CD4-positive, alpha-beta T cell treated with Interferon alpha-2 for 1 hour (primary cell): ENCODE results near the gene FTO.

Experiments
- DNase-seq, 2 donors: peaks; one replicate each; pipeline ENCODE4 v3.0.0-alpha.2; 2020 to 2022

Gene FTO

DNA sequence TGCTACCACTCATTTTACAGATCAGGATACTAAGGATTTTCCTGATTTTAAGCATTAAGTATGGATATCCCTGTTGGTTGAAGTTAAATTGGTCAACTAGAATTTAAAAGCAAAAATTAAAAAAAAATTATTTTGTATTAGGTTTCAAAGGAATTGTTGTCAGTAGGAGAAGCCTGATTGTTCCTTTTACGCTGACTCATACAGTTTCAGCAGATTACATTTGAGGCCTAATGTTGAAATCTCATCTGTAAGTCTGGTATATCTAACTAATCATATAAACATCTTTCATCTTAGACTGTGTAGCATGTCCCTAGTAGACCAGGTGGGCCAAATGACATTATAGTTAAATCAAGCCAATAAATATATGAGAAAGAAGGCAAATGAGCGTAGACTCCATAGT is 83.5 kb downstream of the FTO start:
- no peak for DNase-seq

DNA sequence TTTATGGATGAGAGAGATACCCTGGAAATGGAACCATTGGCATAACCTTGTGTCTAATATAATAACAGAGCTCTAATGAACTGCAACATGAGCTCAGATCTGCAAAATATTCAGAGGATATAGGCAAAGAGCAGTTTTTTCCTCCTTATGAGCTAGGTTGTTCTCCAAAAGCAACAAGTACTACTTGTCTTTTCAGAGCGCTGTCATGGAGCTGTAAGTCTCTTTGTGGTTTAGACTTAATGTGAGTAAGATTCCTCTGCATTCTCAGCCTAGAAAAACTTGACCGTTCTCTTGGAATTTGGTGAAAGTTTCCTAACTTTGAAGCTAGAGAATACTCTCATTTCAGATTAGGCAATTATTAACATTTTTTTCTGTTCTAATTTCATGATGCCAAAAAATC is 85.2 kb downstream of the FTO start:
- no peak for DNase-seq

DNA sequence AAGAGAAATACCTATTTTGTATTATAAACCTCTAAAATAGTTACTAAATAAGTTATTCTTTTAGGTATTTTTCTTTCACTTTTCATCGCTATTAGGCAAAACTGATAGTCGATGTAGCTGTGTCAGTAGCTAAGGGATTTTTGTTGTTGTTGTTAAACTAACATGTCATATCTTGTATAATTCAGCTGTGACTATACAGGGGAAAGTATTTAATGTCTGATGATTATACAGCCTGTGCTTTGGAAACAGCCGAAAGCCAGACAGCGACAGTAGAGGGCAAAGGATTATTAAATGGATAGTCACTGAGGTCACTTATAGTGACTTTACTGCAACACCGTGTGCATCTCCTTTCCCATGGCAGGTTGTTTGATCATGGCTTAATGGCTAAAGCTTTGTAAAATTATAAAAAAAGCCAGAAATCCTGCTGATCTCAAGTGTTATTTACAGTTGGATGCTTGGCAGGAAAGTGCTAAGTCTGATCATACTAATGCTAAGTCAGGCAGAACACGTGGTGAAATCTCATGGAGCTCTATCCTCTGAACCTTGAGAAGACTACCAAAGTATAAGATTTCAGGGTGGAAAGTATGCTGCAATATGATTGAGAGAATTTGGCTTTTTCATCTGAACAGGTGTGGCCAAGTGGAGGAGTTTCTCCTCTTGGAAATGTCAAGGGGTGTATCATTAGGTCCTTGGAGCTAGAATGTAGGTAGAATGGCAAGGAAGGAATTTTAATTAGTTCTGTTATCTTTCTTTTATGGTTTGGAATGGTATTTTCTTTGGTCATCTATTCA is 88.4 kb downstream of the FTO start:
- DNase-seq: no peak

DNA sequence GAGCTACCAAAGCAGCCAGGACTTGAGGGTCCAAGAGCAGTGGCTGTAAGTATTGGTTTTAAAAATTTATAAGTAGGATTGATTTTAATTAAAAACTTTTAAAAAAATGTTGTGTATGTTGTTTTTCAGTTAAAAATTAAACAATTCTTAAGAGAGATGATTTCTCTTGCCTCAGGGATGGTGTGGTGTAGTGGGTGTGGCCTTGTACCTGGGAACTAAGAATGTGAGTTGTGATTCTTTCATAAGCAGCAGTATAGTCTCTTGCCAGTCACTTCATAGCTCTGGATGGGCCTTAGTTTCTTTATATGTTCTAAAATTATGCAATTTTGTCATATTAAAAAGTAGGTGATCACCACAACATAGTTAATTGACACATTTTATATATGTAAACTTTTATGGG is 99.5 kb downstream of the FTO start:
- DNase-seq: no peak

DNA sequence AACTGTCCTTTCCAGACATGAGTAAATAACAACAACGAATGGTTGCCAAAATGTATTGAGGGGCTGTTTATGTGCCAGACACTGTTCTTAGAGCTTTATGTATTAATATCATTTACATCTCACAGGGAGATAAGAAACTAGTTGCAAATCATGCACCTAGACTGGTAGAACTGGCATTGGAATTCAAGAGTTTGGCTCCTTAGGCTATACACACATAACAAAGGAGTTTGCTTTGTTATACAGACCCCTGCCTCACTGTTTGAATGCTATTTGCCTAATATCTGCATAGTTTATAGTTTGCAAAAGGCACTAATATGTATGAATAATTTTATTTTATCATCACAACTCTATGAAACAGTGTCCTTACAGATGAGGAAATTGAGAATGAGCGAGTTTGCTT is 100.0 kb downstream of the FTO start:
- DNase-seq: no peak

DNA sequence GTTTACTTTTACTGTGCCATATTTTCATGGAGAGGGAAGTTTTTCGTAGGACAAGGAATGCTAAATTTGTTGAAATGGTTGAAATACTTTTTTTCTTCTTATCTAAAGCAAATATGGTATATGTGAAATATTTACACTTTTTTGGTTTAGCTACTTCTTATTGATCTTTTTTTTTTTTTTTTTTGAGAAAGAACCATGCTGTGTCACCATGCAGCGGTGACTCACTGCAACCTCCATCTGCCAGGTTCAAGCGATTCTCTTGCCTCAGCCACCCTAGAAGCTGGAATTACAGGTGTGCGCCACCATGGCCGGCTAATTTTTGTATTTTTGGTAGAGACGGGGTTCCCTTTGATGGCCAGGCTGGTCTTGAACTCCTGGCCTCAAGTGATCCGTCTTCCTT is 100.5 kb downstream of the FTO start:
- DNase-seq: no peak

DNA sequence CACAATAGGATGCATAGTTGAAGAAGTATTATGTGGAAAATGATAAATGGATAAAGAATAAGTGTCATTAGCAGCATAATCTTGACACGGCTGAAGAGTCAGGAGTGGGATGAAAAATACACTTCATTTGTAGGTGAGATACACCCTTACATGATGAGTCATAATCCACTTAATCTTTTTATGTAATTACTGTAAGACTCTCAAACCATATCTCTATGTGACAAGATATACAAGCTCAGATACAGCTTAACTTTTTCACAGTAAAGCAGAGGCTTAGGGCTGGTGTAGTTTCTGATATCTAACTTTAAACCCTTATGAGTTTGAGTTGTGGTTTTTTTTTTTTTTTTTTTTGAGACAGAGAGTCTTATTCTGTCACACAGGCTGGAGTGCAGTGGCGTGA is 101.2 kb downstream of the FTO start:
- no peak for DNase-seq

DNA sequence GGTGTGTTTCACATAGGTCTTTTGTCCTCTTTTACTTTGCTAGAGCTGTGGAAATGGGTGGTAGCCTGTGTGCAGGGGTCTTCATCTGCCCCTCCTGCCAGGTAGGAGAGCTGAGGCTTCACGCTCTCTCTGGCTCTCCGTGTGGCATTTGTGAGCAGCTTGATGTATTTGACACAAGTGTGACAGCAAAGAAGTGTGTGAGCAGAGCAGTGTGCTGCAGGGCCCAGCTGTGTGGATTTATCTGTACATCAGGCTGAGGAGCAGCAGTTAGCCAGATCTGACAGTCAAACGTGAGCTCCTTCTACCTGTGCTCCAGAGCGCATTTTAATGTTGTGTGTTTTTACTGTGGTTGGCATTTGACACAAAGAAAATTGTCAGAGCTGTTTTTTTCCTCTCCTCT is 101.8 kb downstream of the FTO start:
- no peak for DNase-seq

DNA sequence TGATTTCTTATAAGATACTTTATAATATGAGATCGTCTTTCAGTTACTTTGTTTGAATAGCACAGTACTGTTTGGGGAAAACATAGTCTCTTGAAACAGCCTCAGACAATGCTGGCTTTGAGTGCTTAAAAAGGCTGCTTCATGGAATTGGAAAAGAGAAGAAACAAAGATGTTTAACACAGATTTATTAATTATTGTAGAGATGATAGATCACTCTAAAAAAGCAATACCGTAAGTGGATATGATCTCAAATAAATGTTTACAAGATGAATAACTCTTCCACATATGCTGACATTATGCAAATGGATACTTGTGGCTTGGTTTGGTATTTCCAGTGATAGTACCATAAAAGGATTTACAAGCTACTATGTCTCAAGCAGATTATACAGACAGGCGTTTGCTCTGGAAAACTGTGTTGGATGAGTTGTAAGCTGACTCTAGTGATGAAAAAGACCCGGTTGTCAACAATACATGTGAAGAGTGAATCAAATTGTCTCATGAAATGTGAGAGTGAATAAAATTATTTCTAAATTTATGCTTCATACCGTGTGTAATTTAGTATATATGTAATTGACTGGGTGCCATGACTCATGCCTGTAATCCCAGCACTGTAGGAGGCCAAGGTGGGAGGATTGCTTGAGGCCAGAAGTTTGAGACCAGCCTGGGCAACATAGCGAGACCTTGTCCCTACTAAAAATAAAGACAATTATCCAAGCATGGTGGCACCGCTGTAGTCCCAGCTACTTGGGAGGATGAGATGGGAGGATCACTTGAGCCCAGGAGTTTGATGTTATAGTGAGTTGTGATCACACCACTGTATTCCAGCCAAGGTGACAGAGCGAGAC is 105.4 kb downstream of the FTO start:
- DNase-seq: no peak

DNA sequence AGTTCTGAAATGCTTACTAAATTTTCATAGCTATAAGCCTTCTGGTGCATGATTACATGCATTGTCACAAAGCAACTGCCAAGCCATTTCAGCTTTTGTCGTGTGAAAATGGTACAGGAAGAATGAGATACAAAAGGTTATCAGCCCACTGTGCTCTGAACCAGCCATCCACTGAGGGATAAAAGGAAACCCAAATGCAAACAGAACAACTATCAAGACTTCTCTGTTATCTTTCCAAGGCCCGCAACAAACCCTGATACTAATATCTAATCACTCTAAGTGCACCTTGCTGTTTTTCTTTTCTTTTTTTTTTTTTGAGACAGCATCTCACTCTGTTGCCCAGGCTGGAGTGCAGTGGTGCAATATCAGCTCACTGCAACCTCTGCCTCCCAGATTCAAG is 109.0 kb downstream of the FTO start:
- DNase-seq: no peak

DNA sequence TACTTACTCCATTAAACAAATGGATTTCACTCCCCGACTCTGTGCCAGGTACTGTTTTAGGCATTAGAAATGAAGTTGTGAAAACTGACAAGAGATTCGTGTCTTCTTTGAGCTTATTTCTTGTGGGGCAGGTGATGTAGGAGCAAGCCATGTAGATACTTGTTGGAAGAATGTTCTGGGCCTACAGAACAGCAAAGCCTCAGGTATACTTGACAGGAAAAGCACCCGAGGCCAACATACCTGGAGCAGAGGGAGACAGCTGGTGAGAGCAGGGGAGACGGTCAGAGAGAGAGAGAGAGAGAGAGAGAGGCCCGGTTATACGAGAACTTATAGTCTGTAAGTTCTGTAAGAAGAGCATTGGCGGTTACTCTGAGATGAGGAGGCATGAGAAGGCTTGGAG is 110.8 kb downstream of the FTO start:
- no peak for DNase-seq

DNA sequence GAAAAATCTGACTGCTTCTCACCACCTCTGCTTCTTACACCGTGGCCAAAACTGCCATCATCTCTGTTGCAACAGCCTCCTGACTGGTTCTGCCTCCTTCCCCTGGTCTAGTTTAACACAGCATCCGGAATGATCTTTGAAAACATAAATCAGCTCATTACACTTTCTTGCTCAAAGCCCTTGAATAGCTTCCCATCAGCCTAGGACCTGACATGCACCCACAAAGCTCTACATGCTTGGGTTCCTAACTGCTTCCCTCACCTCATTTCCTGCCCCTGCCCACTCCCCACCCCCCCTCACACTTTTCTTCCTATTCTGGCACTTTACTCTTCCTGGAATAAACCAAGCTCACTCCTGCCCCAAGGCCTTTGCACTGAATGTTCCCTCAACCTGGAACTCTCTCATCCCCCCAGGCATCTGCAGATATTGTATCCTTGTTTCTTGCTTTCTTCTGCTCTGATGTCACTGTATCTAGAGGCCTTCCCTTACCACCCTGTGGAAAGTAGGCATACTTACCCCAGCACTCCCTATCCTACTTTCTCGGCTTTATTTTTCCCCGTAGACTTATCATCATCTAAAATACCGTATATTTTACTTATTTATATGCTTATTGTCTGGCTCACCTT is 112.4 kb downstream of the FTO start:
- no peak for DNase-seq

DNA sequence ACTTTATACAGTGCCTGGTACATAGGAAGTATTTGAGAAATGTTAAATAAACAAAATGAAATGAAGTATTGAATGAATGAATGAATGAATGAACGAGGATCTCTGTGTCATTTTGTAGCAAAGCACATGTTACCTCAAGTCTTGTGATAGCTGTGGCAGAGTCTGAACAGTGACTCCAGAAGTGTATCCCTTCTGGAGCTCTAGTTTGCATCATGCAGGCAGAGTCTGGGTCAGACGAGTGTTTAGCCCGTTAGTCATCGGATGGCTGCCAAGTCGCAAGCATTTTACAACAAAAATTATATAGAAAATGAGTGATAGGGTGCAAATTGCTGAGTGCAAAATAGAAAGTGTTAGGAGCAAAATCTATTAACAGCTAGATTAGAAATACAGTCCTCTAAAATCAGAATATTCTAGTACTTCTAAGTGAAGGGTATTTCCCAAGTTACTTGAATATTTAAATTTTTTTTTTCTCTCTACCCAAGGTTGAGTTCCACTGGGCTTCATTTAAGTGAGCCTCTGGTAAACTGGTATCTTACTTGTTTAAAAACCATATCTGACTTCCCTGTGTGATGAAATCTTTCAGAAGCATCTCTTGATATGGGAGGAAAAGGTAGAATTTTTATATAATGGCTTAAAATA is 113.3 kb downstream of the FTO start:
- no peak for DNase-seq

DNA sequence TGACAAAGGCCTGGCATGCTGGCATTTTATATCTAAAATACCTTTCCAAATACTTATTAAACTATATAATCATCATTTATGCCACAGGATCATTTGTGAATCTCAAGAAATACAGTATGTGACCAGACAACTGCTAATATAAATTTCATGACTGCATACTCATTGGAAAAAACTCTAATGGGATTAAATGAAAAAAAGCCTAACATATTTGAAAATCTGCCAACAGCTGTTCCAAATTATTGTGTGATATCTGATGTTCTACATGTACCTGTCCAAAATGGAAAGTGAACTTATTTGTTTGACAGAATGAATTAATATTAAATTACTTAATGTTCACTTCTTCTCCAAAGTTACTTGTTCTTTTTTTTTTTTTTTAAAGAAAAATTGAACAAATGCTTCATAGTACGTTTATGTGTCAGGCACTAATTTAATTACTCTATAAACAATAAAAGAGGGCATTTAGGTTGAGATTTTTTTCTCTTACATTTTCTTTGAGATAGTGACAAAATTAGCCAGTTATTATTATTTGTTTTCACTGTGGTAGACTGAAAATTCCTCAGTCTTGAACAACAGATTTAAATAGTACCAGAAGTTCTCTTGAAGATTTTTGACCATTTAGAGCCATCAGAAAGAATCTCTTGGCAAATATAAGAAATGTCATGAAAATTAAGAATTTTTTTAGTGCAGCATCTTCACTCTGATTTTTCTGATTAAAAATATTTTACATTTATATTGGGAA is 114.0 kb downstream of the FTO start:
- no peak for DNase-seq

DNA sequence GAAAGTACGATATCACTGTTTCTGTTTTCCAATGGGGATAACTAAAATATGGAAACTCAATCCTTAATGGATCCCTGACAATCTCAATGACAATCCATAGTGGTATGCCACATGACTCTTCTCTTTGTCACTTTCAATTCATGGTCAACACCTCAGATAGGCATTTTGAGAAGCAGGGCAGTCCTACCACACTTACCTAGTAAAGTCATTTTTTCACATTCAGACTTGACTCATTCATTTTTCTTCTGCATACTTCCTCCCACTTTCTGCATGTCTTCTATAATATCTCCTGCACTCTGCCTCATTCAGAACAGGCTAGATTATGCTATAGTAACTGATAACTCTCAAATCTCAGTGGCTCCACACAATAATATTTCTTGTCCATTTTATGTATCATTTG is 117.5 kb downstream of the FTO start:
- DNase-seq: no peak

DNA sequence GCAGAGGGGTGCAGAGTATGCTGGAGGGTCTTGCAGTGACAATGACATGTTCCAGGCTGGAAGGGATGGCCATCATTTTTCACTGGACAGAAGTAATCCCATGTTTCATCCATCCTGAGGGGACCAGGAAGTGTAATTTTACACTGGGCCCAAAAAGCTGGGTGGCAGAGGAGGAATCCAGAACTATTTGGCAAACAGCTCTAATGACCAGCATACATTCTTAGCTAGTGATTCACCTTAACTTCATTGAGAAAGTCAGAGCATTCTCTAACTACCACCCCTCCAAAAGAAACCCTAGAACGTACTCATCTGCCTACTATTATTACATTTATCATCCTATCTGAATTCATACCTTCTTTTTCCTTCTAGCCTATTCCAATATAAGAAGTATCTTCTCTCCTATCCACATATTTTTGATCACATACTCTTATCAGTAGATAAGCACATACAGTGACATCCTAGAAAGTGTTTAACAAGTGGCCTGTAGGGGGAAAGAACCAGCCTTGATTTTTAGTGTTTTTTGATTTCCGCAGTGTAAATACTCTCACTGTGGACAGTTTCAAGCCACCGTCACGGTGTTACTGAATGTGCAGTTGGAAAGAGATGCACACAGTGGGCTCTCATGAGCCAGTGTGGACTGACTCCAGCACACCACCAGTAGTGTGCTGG is 118.1 kb downstream of the FTO start:
- no peak for DNase-seq

DNA sequence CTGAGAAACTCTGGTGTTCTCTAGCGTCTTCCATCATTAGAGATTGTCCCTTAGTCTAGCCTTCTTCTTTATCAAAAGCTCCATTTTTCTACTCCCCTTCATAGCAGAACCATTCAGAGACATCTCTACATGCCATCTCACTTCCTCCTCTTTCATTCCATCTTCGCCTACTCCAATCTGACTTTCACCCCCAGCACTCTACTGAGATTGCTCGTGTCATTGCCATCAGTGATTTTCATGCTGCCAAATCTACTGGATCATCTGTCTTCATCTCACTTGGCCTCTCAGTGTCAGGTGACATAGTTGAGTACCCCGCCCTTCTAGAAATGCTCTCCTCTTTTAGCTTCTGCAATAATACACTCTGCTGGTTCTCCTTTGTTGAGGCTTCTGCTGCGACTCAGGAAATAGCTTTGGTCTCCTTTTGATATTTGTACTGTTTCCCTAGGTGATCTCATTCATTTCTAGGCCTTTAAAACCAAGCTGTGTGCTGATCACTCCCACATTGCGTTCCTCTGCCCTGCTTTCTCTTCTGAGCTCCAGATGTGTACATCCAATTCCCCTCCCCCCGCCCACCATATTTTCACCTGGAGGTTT is 119.1 kb downstream of the FTO start:
- peak; percentile 4 to 24 for DNase-seq

DNA sequence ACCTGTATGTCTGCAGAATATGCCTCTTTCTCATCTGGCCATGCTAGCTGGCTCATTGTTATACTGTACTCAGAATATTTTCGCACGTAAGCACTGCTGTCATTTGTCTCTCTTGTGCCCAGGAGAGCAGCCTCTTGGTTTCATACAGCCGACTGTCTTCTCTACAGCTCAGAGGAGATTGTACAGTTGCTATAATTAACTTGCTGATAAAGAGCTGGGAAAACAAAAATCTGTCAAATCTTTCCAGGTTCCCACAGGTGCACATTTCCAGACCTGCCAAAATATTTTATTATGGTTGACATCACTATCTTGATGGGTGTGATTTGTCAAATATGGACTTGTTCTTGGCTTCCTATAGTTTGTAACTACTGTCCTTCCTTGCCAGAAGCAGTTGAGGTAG is 122.7 kb downstream of the FTO start:
- no peak for DNase-seq

DNA sequence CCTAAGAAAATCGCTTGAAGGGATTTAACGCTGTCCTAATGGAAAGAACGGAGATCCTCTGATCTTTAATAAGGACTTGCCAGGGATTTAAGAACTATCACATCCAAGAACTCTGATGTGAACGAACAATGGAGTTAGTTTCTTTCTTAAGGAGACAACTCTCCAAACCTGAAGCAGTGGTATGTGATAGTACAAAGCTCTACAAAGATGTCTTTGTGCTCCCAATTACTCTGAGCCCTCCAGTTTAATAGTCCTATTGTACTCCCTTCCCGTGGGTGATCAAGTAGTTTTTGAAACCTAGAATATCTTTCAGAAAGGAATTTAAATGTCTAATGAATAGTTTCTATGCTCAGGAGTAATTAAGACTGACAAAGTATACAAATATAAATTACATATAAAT is 123.8 kb downstream of the FTO start:
- no peak for DNase-seq

DNA sequence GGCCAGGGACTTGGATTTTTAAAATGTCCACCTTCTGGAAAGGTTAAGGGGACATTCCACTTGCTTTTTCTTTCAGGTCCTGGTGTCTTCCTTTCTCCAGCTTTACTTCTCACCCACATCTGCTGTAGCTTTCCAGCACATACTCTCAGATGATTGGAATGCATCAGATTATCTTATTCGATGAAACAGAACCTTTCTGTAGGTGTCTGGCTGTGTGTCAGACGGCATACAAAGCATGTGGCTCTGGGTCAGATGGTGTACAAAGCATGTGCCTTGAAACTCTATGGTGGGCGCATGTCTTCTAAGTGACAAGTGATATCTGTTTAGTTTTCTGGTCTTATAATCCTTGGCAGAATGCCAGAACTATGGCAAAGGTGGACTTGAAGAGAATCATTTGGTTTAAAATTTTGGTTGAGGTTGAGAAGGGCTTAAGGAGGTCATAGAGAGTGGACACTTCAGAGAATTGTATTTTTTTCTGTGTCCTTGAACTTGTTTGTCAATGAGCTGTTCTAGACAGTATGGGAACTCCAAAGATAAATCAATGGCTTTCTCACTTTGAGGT is 125.3 kb downstream of the FTO start:
- DNase-seq: no peak

DNA sequence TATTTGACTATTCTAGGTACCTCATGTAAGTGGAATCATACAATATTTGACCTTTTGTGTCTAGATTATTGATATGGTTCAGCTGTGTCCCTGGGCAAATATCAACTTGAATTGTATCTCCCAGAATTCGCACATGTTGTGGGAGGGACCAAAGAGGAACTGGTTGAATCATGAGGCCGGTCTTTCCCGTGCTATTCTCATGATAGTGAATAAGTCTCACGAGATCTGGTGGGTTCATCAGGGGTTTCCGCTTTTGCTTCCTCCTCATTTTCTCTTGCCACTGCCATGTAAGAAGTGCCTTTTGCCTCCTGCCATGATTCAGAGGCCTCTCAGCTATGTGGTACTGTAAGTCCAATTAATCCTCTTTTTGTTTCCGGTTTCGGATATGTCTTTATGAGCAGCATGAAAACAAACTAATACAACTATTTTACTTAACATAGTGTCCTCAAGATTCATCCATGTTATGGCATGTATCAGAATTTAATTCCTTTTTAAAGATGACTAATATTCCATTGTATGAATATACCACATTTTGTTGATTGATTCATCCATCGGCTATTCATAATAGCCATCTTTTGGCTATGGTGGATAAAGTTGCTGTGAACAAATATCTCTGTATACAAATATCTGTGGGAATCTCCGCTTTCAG is 129.1 kb downstream of the FTO start:
- no peak for DNase-seq
